SK-N-SH treated with all-trans-retinoic acid at 6 μM for 48 hours (cell line): ENCODE measurements around the gene AAGAB.
"Not testable (repeated sequence)": the region's sequence is repeated elsewhere in the genome, so short reads cannot be mapped to it uniquely, and the experiment has no call there.

Experiments used
- ATAC-seq: fragments of 200-7000 bp; cut with Tn5 transposase; 3 replicates; pipeline ENCODE4 v1.9.1; 2020; ENCODE audit warnings: mild to moderate bottlenecking, moderate library complexity
- ARNTL ChIP-seq: fragments of 450-650 bp; formaldehyde crosslinking; IDR thresholded peaks from 2 replicates; pipeline ENCODE4 v1.5.0; 2020; ENCODE audit warnings: low read depth, mild to moderate bottlenecking, moderate library complexity, borderline replicate concordance
- BACH2 ChIP-seq: fragments of 250-450 bp; sonication (Bioruptor Pico); IDR thresholded peaks from 2 replicates; pipeline ENCODE4 v1.9.0; 2021; ENCODE audit warnings: mild to moderate bottlenecking, borderline replicate concordance
- CSDC2 ChIP-seq: fragments of 250-450 bp; sonication (Bioruptor Pico); IDR thresholded peaks from 2 replicates; pipeline ENCODE4 v1.5.0; 2020; ENCODE audit warnings: mild to moderate bottlenecking, moderate library complexity
- ESRRG ChIP-seq: fragments of 250-450 bp; sonication (Bioruptor Pico); IDR thresholded peaks from 2 replicates; pipeline ENCODE4 v1.6.1; 2021; ENCODE audit warnings: mild to moderate bottlenecking
- GLIS3 ChIP-seq: fragments of 250-450 bp; sonication (Bioruptor Pico); IDR thresholded peaks from 2 replicates; pipeline ENCODE4 v1.5.0; 2020; ENCODE audit warnings: mild to moderate bottlenecking, moderate library complexity
- ISL1 ChIP-seq: fragments of 250-450 bp; sonication (Bioruptor Pico); IDR thresholded peaks from 2 replicates; pipeline ENCODE4 v2.1.2; 2022; ENCODE audit warnings: mild to moderate bottlenecking, moderate library complexity
- OSR1 ChIP-seq: fragments of 250-450 bp; sonication (Bioruptor Pico); IDR thresholded peaks from 2 replicates; pipeline ENCODE4 v1.8.0; 2022; ENCODE audit warnings: moderate library complexity, mild to moderate bottlenecking, inconsistent platforms
- PPARA ChIP-seq: fragments of 250-450 bp; sonication (Bioruptor Pico); IDR thresholded peaks from 2 replicates; pipeline ENCODE4 v1.5.0; 2020; ENCODE audit warnings: mild to moderate bottlenecking, borderline replicate concordance
- RARB ChIP-seq: fragments of 250-450 bp; sonication (Bioruptor Pico); IDR thresholded peaks from 2 replicates; pipeline ENCODE4 v1.8.0; 2021; ENCODE audit warnings: mild to moderate bottlenecking, moderate library complexity
- SNAI2 ChIP-seq: fragments of 250-450 bp; sonication (Bioruptor Pico); IDR thresholded peaks from 2 replicates; pipeline ENCODE4 v1.5.0; 2020; ENCODE audit warnings: mild to moderate bottlenecking, moderate library complexity
- TCF4 ChIP-seq: fragments of 250-450 bp; sonication (Bioruptor Pico); IDR thresholded peaks from 2 replicates; pipeline ENCODE4 v1.8.0; 2021; ENCODE audit warnings: mild to moderate bottlenecking, moderate library complexity, borderline replicate concordance
- TOX ChIP-seq: fragments of 250-450 bp; sonication (Bioruptor Pico); IDR thresholded peaks from 2 replicates; pipeline ENCODE4 v1.8.0; 2021; ENCODE audit warnings: mild to moderate bottlenecking, moderate library complexity, borderline replicate concordance
- ZC3H10 ChIP-seq: fragments of 250-450 bp; sonication (Bioruptor Pico); IDR thresholded peaks from 2 replicates; pipeline ENCODE4 v1.5.1; 2021; ENCODE audit warnings: mild to moderate bottlenecking, moderate library complexity
- ZFP3 ChIP-seq: fragments of 250-450 bp; sonication (Bioruptor Pico); IDR thresholded peaks from 2 replicates; pipeline ENCODE4 v1.5.0; 2020; ENCODE audit warnings: mild to moderate bottlenecking, moderate library complexity
- ZFP30 ChIP-seq: fragments of 450-650 bp; formaldehyde crosslinking; IDR thresholded peaks from 2 replicates; pipeline ENCODE4 v1.5.0; 2022; ENCODE audit warnings: mild to moderate bottlenecking, moderate library complexity
- ZNF565 ChIP-seq: fragments of 450-650 bp; formaldehyde crosslinking; conservative IDR thresholded peaks from 2 replicates; pipeline ENCODE4 v1.5.0; 2020; ENCODE audit warnings: low read depth, mild to moderate bottlenecking, moderate library complexity
- ZNF70 ChIP-seq: fragments of 450-650 bp; formaldehyde crosslinking; IDR thresholded peaks from 2 replicates; pipeline ENCODE4 v1.5.0; 2020; ENCODE audit warnings: mild to moderate bottlenecking, moderate library complexity
- ZNF8 ChIP-seq: fragments of 450-650 bp; formaldehyde crosslinking; IDR thresholded peaks from 2 replicates; pipeline ENCODE4 v1.5.0; 2020; ENCODE audit warnings: mild to moderate bottlenecking, moderate library complexity
- TF ChIP-seq, protein P1 (sequence below): fragments of 250-450 bp; sonication (Bioruptor Pico); IDR thresholded peaks from 2 replicates; pipeline ENCODE4 v1.5.1; 2021; ENCODE audit warnings: mild to moderate bottlenecking, moderate library complexity
- TF ChIP-seq, protein P2 (sequence below): fragments of 250-450 bp; sonication (Bioruptor Pico); IDR thresholded peaks from 2 replicates; pipeline ENCODE4 v1.8.0; 2021; ENCODE audit warnings: low read depth, mild to moderate bottlenecking, moderate library complexity, borderline replicate concordance
- TF ChIP-seq, protein P3 (sequence below): fragments of 250-450 bp; sonication (Bioruptor Pico); IDR thresholded peaks from 2 replicates; pipeline ENCODE4 v1.5.0; 2020; ENCODE audit warnings: mild to moderate bottlenecking, moderate library complexity

The AAGAB gene

DNA sequence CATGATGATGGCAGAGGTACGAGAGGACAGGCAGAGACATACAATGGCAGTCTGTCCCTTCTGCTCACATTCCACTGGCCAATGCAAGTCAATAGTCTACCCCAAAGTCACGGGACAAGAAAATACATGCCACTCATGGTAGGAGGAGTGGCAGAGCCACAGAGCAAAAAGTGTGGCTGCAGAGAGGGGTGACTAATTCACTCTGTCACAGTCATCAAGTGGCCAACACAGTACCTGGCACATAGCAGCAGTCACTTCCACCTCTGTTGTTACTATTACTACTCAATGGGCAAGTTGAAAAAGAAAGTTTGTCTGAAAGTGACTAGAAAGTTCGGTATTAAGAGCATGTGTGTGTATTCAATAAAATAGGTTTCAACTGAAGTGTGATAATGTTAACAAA, 97.6 kb downstream of the AAGAB start:
- TF ChIP-seq BACH2 (no peak), ZNF8 (CRISPR knock-in tag) (no peak), ARNTL (CRISPR knock-in tag) (no peak), ESRRG (CRISPR knock-in tag) (no peak)
- TF ChIP-seq, protein P1, sequence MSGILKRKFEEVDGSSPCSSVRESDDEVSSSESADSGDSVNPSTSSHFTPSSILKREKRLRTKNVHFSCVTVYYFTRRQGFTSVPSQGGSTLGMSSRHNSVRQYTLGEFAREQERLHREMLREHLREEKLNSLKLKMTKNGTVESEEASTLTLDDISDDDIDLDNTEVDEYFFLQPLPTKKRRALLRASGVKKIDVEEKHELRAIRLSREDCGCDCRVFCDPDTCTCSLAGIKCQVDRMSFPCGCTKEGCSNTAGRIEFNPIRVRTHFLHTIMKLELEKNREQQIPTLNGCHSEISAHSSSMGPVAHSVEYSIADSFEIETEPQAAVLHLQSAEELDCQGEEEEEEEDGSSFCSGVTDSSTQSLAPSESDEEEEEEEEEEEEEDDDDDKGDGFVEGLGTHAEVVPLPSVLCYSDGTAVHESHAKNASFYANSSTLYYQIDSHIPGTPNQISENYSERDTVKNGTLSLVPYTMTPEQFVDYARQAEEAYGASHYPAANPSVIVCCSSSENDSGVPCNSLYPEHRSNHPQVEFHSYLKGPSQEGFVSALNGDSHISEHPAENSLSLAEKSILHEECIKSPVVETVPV (CRISPR knock-in tag), result no peak
- TF ChIP-seq, protein P2, sequence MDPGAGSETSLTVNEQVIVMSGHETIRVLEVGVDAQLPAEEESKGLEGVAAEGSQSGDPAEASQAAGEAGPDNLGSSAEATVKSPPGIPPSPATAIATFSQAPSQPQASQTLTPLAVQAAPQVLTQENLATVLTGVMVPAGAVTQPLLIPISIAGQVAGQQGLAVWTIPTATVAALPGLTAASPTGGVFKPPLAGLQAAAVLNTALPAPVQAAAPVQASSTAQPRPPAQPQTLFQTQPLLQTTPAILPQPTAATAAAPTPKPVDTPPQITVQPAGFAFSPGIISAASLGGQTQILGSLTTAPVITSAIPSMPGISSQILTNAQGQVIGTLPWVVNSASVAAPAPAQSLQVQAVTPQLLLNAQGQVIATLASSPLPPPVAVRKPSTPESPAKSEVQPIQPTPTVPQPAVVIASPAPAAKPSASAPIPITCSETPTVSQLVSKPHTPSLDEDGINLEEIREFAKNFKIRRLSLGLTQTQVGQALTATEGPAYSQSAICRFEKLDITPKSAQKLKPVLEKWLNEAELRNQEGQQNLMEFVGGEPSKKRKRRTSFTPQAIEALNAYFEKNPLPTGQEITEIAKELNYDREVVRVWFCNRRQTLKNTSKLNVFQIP (CRISPR knock-in tag), result no peak

DNA sequence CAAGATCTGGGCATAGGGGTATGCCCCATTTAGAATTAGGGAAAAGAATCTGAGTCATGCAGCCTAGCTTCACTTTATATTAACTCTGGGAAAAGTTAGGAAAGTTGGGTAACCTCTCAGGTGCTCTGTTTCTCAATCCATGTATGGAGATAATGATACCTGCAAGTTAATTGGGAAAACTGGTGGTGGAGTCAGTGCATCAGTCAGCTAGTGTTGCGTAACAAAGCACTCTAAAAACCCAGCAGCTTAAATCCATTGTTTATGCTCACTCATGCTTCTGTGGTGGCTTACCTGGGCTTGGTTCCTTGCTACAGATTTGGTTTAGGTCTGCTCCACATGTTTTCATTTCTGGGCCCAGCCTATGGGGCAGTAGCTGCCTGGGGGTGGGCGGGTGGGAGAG, 98.0 kb downstream of the AAGAB start:
- TF ChIP-seq CSDC2 (no peak), OSR1 (CRISPR knock-in tag) (no peak), ZNF565 (no peak), ZFP30 (CRISPR knock-in tag) (no peak), ZFP3 (CRISPR knock-in tag) (no peak), TOX (CRISPR knock-in tag) (no peak), RARB (CRISPR knock-in tag) (no peak), GLIS3 (CRISPR knock-in tag) (no peak), ARNTL (CRISPR knock-in tag) (no peak), ISL1 (no peak), ESRRG (CRISPR knock-in tag) (no peak), BACH2 (no peak), ZNF70 (CRISPR knock-in tag) (no peak), TCF4 (CRISPR knock-in tag) (no peak), SNAI2 (CRISPR knock-in tag) (no peak), ZC3H10 (CRISPR knock-in tag) (no peak)
- TF ChIP-seq, protein P3, sequence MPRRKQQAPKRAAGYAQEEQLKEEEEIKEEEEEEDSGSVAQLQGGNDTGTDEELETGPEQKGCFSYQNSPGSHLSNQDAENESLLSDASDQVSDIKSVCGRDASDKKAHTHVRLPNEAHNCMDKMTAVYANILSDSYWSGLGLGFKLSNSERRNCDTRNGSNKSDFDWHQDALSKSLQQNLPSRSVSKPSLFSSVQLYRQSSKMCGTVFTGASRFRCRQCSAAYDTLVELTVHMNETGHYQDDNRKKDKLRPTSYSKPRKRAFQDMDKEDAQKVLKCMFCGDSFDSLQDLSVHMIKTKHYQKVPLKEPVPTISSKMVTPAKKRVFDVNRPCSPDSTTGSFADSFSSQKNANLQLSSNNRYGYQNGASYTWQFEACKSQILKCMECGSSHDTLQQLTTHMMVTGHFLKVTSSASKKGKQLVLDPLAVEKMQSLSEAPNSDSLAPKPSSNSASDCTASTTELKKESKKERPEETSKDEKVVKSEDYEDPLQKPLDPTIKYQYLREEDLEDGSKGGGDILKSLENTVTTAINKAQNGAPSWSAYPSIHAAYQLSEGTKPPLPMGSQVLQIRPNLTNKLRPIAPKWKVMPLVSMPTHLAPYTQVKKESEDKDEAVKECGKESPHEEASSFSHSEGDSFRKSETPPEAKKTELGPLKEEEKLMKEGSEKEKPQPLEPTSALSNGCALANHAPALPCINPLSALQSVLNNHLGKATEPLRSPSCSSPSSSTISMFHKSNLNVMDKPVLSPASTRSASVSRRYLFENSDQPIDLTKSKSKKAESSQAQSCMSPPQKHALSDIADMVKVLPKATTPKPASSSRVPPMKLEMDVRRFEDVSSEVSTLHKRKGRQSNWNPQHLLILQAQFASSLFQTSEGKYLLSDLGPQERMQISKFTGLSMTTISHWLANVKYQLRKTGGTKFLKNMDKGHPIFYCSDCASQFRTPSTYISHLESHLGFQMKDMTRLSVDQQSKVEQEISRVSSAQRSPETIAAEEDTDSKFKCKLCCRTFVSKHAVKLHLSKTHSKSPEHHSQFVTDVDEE (CRISPR knock-in tag), result no peak
- TF ChIP-seq, protein P2 (CRISPR knock-in tag), result no peak
- ATAC-seq, result no peak

More for the DNA sequence above, 97.6 kb downstream of the AAGAB start:
- ATAC-seq, result no peak

DNA sequence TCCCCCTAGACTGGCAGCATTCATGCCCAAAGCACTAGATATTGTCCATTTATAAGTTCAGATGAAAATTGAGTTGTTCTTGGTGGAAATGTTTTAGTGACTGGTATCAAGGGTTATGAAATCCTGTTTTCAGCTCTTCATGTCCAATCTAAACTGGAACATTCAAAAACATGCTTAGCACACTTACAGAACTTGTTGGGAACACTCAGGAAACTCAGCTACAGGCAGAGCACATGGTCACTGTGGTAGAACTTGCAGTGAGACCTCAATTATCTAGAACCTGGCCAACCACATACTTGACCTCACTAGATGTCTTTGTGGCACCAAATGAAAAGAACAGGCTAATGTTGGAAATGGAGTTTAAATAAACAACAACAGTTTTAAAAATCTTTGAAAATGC, 100.2 kb downstream of the AAGAB start:
- TF ChIP-seq SNAI2 (CRISPR knock-in tag) (no peak), ESRRG (CRISPR knock-in tag) (no peak), TCF4 (CRISPR knock-in tag) (no peak)
- no peak for ATAC-seq

DNA sequence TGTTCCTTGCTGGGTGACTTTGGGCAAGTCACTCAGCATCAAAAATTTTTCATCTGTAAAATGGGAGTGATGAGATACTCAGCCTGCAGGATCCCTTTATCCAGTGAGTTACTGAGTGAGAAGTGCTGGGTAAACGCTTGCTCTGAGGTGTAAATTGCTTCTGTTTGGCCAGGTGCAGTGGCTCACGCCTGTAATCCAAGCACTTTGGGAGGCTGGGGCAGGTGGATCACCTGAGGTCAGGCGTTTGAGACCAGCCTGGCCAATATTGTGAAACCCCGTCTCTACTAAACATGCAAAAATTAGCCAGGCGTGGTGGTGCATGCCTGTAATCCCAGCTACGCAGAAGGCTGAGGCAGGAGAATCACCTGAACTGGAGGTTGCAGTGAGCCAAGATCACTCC, 101.4 kb downstream of the AAGAB start:
- ATAC-seq, result not testable (repeated sequence)

DNA sequence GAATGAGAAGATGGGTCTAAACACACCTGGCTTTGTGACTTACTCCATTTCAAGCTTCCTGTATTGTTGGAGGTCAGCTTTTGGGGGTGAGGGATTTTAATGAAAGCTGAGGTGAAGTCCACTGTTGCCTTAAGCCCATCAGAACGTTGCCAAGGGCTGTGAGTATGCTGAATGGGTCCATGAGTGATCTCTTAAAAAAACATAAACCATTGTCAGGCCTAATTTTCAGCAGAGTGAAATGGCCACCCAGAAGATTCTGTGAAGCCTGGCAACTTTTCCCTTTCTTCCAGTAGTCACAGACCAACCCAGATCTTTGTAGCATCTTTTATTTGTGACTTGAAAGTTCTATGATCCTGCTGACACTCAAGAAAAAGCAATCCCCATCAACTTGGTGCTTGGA, 102.0 kb downstream of the AAGAB start:
- no peak for ATAC-seq
- no peak for TF ChIP-seq ZNF8 (CRISPR knock-in tag)
- TF ChIP-seq, protein P3 (CRISPR knock-in tag), result no peak
- no peak for TF ChIP-seq ISL1
- TF ChIP-seq, protein P2 (CRISPR knock-in tag), result no peak
- no peak for TF ChIP-seq ZFP30 (CRISPR knock-in tag)
- TF ChIP-seq PPARA (CRISPR knock-in tag), result no peak
